IMR-90 (cell line): Measurements from ENCODE around the gene PDC. TPM values are rescaled to one million over a fixed set of nuclear protein-coding genes. Genes with fewer than 3 reads are reported as not detected.

Experiments used
- ATAC-seq: fragments of 200-7000 bp; cut with Tn5 transposase; 2 replicates; pipeline ENCODE4 v1.9.1; 2020; ENCODE audit warnings: low read depth, mild to moderate bottlenecking, moderate library complexity
- BruUV-seq: library from RNA; stranded (reverse); fragments of 400-500 nt; replicated peaks from 2 replicates; lab custom pipeline; 2021; lab: Mats Ljungman, UMichigan
- CTCF ChIA-PET: fragments of 300-600 bp; formaldehyde crosslinking; extraction: SDS; loops from one replicate; lab custom pipeline; 2021; ENCODE audit warnings: antibody characterized with exemption; lab: Yijun Ruan, JAX
- POLR2A ChIA-PET: fragments of 300-600 bp; sonication (Branson Sonifier 250); formaldehyde crosslinking; loops from one replicate; lab custom pipeline; 2022; ENCODE audit warnings: antibody characterized with exemption; ENCODE audit not compliant: unreplicated experiment; lab: Charles Lee
- DNase-seq: peaks from one replicate; pipeline ENCODE4 v3.0.0; 2013
- H2AFZ ChIP-seq: replicated peaks from 2 replicates; pipeline ENCODE3; 2013; ENCODE audit warnings: low read length, mild to moderate bottlenecking; ENCODE audit not compliant: poor library complexity
- H2AK5ac ChIP-seq: 2 replicates; pipeline ENCODE4 v1.6.1; 2013; ENCODE audit warnings: low read depth, low read length, inconsistent platforms
- H2AK9ac ChIP-seq: replicated peaks from 2 replicates; pipeline ENCODE3; 2013; ENCODE audit warnings: mild to moderate bottlenecking, low read depth, low read length, moderate library complexity; ENCODE audit not compliant: poor library complexity
- H2BK120ac ChIP-seq: 2 replicates; pipeline ENCODE4 v1.6.1; 2013; ENCODE audit warnings: low read depth, low read length, inconsistent platforms
- H2BK15ac ChIP-seq: 3 replicates; pipeline ENCODE4 v1.6.1; 2013; ENCODE audit warnings: low read depth, low read length, inconsistent platforms
- H2BK20ac ChIP-seq: 2 replicates; pipeline ENCODE4 v1.6.1; 2013; ENCODE audit warnings: low read depth, mild to moderate bottlenecking, inconsistent platforms, low read length, moderate library complexity
- H2BK5ac ChIP-seq: 2 replicates; pipeline ENCODE4 v1.6.1; 2013; ENCODE audit warnings: mild to moderate bottlenecking, low read depth, low read length, inconsistent platforms; ENCODE audit not compliant: poor library complexity, severe bottlenecking
- H3K14ac ChIP-seq: replicated peaks from 2 replicates; pipeline ENCODE4 v1.6.1; 2013; ENCODE audit warnings: low read depth, low read length, inconsistent platforms
- H3K18ac ChIP-seq: 2 replicates; pipeline ENCODE4 v1.6.1; 2013; ENCODE audit warnings: low read depth, low read length, control low read depth
- H3K23ac ChIP-seq: 2 replicates; pipeline ENCODE4 v1.6.1; 2013; ENCODE audit warnings: low read depth, low read length, inconsistent platforms
- H3K27ac ChIP-seq: 2 replicates; pipeline ENCODE4 v1.5.1; 2013; ENCODE audit warnings: mild to moderate bottlenecking, control low read depth, low read length; ENCODE audit not compliant: insufficient read depth
- H3K27me3 ChIP-seq: 2 replicates; pipeline ENCODE4 v1.6.1; 2013; ENCODE audit warnings: low read length; ENCODE audit not compliant: control insufficient read depth, insufficient read depth
- H3K36me3 ChIP-seq: 2 replicates; pipeline ENCODE4 v1.6.1; 2013; ENCODE audit warnings: low read length, mixed read lengths; ENCODE audit not compliant: control insufficient read depth, insufficient read depth
- H3K4ac ChIP-seq: 2 replicates; pipeline ENCODE4 v1.6.1; 2013; ENCODE audit warnings: low read depth, low read length, inconsistent platforms
- H3K4me1 ChIP-seq: 2 replicates; pipeline ENCODE4 v1.6.1; 2013; ENCODE audit warnings: low read length, mixed read lengths; ENCODE audit not compliant: control insufficient read depth, insufficient read depth
- H3K4me2 ChIP-seq: 2 replicates; pipeline ENCODE4 v1.6.1; 2013; ENCODE audit warnings: low read depth, mild to moderate bottlenecking, control low read depth, low read length, moderate library complexity
- H3K4me3 ChIP-seq: 2 replicates; pipeline ENCODE4 v1.5.1; 2013; ENCODE audit warnings: low read depth, mild to moderate bottlenecking, control low read depth, low read length, moderate library complexity; ENCODE audit not compliant: insufficient read depth
- H3K56ac ChIP-seq: 2 replicates; pipeline ENCODE4 v1.6.1; 2013; ENCODE audit warnings: low read length, inconsistent platforms; ENCODE audit not compliant: insufficient read depth; ENCODE audit errors: extremely low read depth
- H3K79me1 ChIP-seq, 2 experiments: 2 replicates each; pipeline ENCODE4 v1.6.1; 2013; ENCODE audit warnings: low read length in 2 of 2, inconsistent platforms in 1 of 2, low read depth in 1 of 2
- H3K9ac ChIP-seq: 2 replicates; pipeline ENCODE4 v1.6.1; 2013; ENCODE audit warnings: low read depth, low read length, control low read depth
- H3K9me1 ChIP-seq: 2 replicates; pipeline ENCODE4 v1.6.1; 2013; ENCODE audit warnings: low read length, inconsistent platforms; ENCODE audit not compliant: insufficient read depth
- H3K9me3 ChIP-seq: 2 replicates; pipeline ENCODE4 v1.6.1; 2013; ENCODE audit warnings: low read length; ENCODE audit not compliant: control insufficient read depth, insufficient read depth
- H4K20me1 ChIP-seq: 2 replicates; pipeline ENCODE4 v1.6.1; 2013; ENCODE audit warnings: low read length, inconsistent platforms; ENCODE audit not compliant: insufficient read depth
- H4K5ac ChIP-seq: 2 replicates; pipeline ENCODE4 v1.6.1; 2013; ENCODE audit warnings: mild to moderate bottlenecking, low read depth, low read length, control low read depth
- H4K8ac ChIP-seq, 2 experiments: 2 replicates each; pipeline ENCODE4 v1.6.1; 2013; ENCODE audit warnings: low read depth in 2 of 2, low read length in 2 of 2, control low read depth in 1 of 2, inconsistent platforms in 1 of 2
- H4K91ac ChIP-seq: 2 replicates; pipeline ENCODE4 v1.6.1; 2013; ENCODE audit warnings: low read depth, low read length, inconsistent platforms; ENCODE audit not compliant: insufficient read depth
- CEBPB ChIP-seq: IDR thresholded peaks from 2 replicates; pipeline ENCODE4 v1.6.1; 2012; ENCODE audit warnings: low read depth, low read length, improper control_type of control experiment
- MAFK ChIP-seq: IDR thresholded peaks from 2 replicates; pipeline ENCODE4 v1.6.1; 2012; ENCODE audit warnings: low read depth, low read length, improper control_type of control experiment
- WGBS, 2 experiments: methylation state at CpG; one replicate each; pipeline versions ENCODE4 v1.1.5 to v1.1.7; 2013; ENCODE audit warnings: missing lambda C conversion rate in 2 of 2; ENCODE audit not compliant: insufficient read length in 1 of 2; ENCODE audit errors: extremely low coverage in 2 of 2; 5-methylcytosine and 5-hydroxymethylcytosine counted together
- dilution Hi-C: fragments of 300-500 bp; cut with HindIII; formaldehyde crosslinking; loops from one replicate; pipeline ENCODE4 v1.14.3; 2018; ENCODE audit warnings: low sequenced_read_pairs; ENCODE audit not compliant: unreplicated experiment
- in situ Hi-C: fragments of 300-500 bp; cut with MboI; formaldehyde crosslinking; loops from 3 replicates; pipeline ENCODE4 v1.14.3; 2019; ENCODE audit warnings: low sequenced_read_pairs, inconsistent platforms, mixed read lengths
- intact Hi-C: fragments of 100-400 bp; cut with micrococcal nuclease; formaldehyde crosslinking; loops from 2 replicates; pipeline ENCODE4 v1.10.0; 2022
- polyA plus RNA-seq, 3 experiments: library from polyadenylated mRNA; depleted of rRNA; stranded (reverse); fragments of >200 nt; gene quantifications; 2 replicates each; pipeline ENCODE4 v1.2.3, GENCODE V29; 2012; ENCODE audit warnings: low replicate concordance in 1 of 3
- total RNA-seq: library from RNA; depleted of rRNA; stranded (reverse); fragments of >200 nt; gene quantifications from 2 replicates; pipeline ENCODE4 v1.2.3, GENCODE V29; 2012

The PDC gene
- total and polyA plus RNA-seq, 2 of the 4 experiments (the other 2 are of a cell fraction) = not detected

- Histone ChIP-seq H2AFZ (no peak overlapping the region), H2BK15ac (no peak overlapping the region), H3K27me3 (no peaks in the 10 kb centered on the region), H2BK120ac (no peak overlapping the region), H3K9me1 (no peaks in the 10 kb centered on the region), H3K4me3 (no peak overlapping the region), H4K8ac (no peak overlapping the region), H3K9ac (no peak overlapping the region), H4K91ac (no peak overlapping the region), H3K14ac (no peak overlapping the region), H3K18ac (no peak overlapping the region), H2AK9ac (no peak overlapping the region), H3K4ac (no peak overlapping the region), H3K9me3 (no peaks in the 10 kb centered on the region), H4K20me1 (no peaks in the 10 kb centered on the region), H2AK5ac (no peak overlapping the region), H3K23ac (no peak overlapping the region), H3K4me2 (no peak overlapping the region), H3K4me1 (no peaks in the 10 kb centered on the region), H2BK20ac (no peak overlapping the region), H3K56ac (no peak overlapping the region), H3K27ac (no peak overlapping the region), H2BK5ac (no peak overlapping the region), H3K79me1 (no peaks in the 10 kb centered on the region), H4K5ac (no peak overlapping the region), H3K36me3 (no peaks in the 10 kb centered on the region)
- CTCF ChIA-PET = no interaction called here
- POLR2A ChIA-PET = no interaction called here
- TF ChIP-seq CEBPB (no peak), MAFK (peak; percentile 71)
- ATAC-seq (no peak), DNase-seq (no peak)
- intact Hi-C loops (no loop called here), dilution Hi-C loops (no loop called here), in situ Hi-C loops (no loop called here)
- no TSS peak for BruUV-seq
- 40% methylated on average over 1 of the region's 3 CpGs; no CpG with 5 or more reads in 1 of the 2 experiments for WGBS, 2 experiments
Measured at GRCh38 chr1:186456729-186457255, 4.1 kb downstream of the PDC start.
